Retinal pigment epithelial cell (primary cell): ENCODE measurements around the gene RPA1.

Source experiments
- DNase-seq: peaks from one replicate; pipeline ENCODE4 v3.0.0-alpha.2; 2010; ENCODE audit warnings: low read depth
- H3K4me3 ChIP-seq: 2 replicates; pipeline ENCODE4 v1.5.1; 2011; ENCODE audit warnings: mild to moderate bottlenecking, low read length, control low read depth, moderate library complexity
- CTCF ChIP-seq: conservative IDR thresholded peaks from 2 replicates; pipeline ENCODE4 v1.5.1; 2011; ENCODE audit warnings: low read depth, low read length, control low read depth, inconsistent platforms

Gene RPA1

GRCh38 chr17:1916963-1917715 lies 87.3 kb downstream of the RPA1 start:
- H3K4me3 ChIP-seq: no peak overlapping the region
- no peak for DNase-seq
- no peak for TF ChIP-seq CTCF

GRCh38 chr17:1918346-1919162 lies 88.7 kb downstream of the RPA1 start:
- H3K4me3 ChIP-seq: no peak overlapping the region
- DNase-seq: no peak
- no peak for TF ChIP-seq CTCF

GRCh38 chr17:1919201-1919600 lies 89.4 kb downstream of the RPA1 start:
- no peak for TF ChIP-seq CTCF
- no peak for DNase-seq
- H3K4me3 ChIP-seq: no peak overlapping the region

- no peak overlapping the region for H3K4me3 ChIP-seq
- TF ChIP-seq CTCF: no peak
- no peak for DNase-seq
Measured at GRCh38 chr17:1920948-1921351, 91.1 kb downstream of the RPA1 start.

GRCh38 chr17:1928976-1929375 lies 99.2 kb downstream of the RPA1 start:
- no peak for DNase-seq
- no peak overlapping the region for H3K4me3 ChIP-seq
- TF ChIP-seq CTCF: no peak

GRCh38 chr17:1930337-1930645 lies 100.5 kb downstream of the RPA1 start:
- no peak for DNase-seq
- TF ChIP-seq CTCF: no peak
- H3K4me3 ChIP-seq: no peak overlapping the region
